NT2/D1 (cell line): ENCODE results near the gene USP7.
"Not testable (repeated sequence)": the region's sequence is repeated elsewhere in the genome, so short reads cannot be mapped to it uniquely, and the experiment has no call there.

Experiments
- DNase-seq: peaks from one replicate; pipeline ENCODE4 v3.0.0-alpha.2; 2011; ENCODE audit warnings: low read depth, low spot score
- H3K27me3 ChIP-seq: 2 replicates; pipeline ENCODE4 v1.6.0; 2011; ENCODE audit warnings: mild to moderate bottlenecking; ENCODE audit not compliant: insufficient read length, insufficient read depth
- H3K36me3 ChIP-seq: 2 replicates; pipeline ENCODE4 v1.6.1; 2011; ENCODE audit warnings: mild to moderate bottlenecking, low read length, mixed read lengths; ENCODE audit not compliant: insufficient read depth, insufficient read length
- H3K4me1 ChIP-seq: 2 replicates; pipeline ENCODE4 v1.5.1; 2011; ENCODE audit not compliant: insufficient read depth, insufficient read length
- H3K4me3 ChIP-seq: 2 replicates; pipeline ENCODE4 v1.5.1; 2011; ENCODE audit warnings: low read depth; ENCODE audit not compliant: insufficient read length
- H3K9ac ChIP-seq: 2 replicates; pipeline ENCODE4 v1.6.0; 2011; ENCODE audit warnings: low read depth; ENCODE audit not compliant: insufficient read length
- H3K9me3 ChIP-seq: 2 replicates; pipeline ENCODE4 v1.5.1; 2011; ENCODE audit warnings: mild to moderate bottlenecking, low read length; ENCODE audit not compliant: insufficient read depth
- SUZ12 ChIP-seq: IDR thresholded peaks from 2 replicates; pipeline ENCODE4 v1.6.1; 2011; ENCODE audit not compliant: insufficient read length, insufficient read depth; ENCODE audit errors: extremely low read depth
- YY1 ChIP-seq: IDR thresholded peaks from 2 replicates; pipeline ENCODE4 v1.6.1; 2011; ENCODE audit not compliant: insufficient read length, insufficient read depth
- ZNF274 ChIP-seq: IDR thresholded peaks from 2 replicates; pipeline ENCODE4 v1.6.1; 2011; ENCODE audit warnings: mild to moderate bottlenecking, low read depth, low read length

Gene USP7

DNA sequence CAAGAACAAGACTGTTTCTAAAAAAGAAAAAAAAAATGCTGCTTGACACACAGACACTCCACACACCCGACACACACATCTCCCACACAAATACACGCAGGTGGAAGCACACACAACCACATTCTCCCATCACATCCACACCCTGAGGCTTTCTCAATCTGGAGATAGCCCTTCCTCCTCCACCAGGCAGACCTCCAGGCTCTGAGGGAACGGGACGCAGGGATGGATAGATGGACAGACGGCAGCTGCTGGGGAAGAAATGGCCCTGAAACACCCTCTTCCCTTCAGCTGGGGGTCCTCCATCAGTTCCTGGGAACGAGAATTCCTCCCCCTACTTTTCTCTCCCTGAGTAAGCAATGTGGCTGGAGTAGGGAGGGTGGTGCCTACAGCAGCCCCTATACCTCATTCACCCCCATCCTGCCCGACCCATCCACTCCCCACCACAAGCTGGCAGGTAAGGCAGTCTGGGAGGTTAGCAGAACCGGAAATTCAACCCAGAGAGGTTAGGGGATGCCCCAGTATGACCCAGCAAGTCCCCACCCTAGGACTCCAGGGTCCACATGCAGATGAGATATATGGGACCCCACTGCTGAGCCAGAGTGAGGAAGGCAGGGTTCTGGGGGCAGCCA, 85.7 kb downstream of the USP7 start:
- H3K9ac ChIP-seq: peak overlapping the region; percentile 15
- no peaks in the 10 kb centered on the region for H3K36me3 ChIP-seq
- no peak for TF ChIP-seq SUZ12
- no peak for TF ChIP-seq ZNF274
- no peak for TF ChIP-seq YY1
- no peak overlapping the region for H3K4me3 ChIP-seq
- no peaks in the 10 kb centered on the region for H3K27me3 ChIP-seq
- H3K4me1 ChIP-seq: peaks cover 5% of the 10 kb centered on the region
- DNase-seq: no peak
- H3K9me3 ChIP-seq: no peaks in the 10 kb centered on the region

DNA sequence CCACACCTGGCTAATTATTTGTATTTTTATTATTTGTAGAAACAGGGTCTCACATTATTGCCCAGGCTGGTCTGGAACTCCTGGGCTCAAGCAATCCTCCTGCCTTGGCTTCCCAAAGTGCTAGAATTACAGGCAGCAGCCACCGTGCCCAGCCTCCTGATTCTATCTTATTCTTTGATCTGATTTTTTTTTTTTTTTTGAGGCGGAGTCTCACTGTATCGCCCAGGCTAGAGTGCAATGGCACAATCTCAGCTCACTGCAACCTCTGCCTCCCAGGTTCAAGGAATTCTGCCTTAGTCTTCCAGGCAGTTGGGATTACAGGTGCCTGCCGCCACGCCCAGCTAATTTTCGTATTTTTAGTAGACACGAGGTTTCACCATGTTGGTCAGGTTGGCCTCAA, 88.4 kb downstream of the USP7 start:
- DNase-seq, H3K36me3 ChIP-seq, H3K27me3 ChIP-seq, H3K9ac ChIP-seq, H3K9me3 ChIP-seq, H3K4me3 ChIP-seq, H3K4me1 ChIP-seq: not testable (repeated sequence)

DNA sequence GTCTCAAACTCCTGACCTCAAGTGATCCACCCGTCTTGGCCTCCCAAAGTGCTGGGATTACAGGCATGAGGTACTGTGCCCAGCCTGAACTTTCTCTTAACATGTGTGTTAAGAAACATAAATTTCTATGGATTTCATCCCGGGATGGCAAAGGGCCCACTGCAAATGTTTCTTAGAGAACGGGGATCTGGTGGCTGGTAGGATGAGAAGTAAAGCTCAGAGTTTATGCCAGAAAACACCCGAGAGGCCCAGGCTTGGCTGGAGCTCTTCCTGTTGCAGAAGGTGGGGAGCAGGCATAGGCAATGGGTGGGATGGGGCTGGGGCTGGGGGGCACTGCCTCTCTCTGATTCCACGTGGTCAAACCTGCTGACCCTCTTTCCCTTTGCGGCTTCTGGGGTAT, 89.3 kb downstream of the USP7 start:
- no peak overlapping the region for H3K4me3 ChIP-seq
- H3K4me1 ChIP-seq: peaks cover 8% of the 10 kb centered on the region
- TF ChIP-seq YY1 (no peak), ZNF274 (no peak), SUZ12 (no peak)
- H3K27me3 ChIP-seq: no peaks in the 10 kb centered on the region
- DNase-seq: no peak
- H3K9ac ChIP-seq: no peak overlapping the region
- H3K9me3 ChIP-seq: no peaks in the 10 kb centered on the region
- H3K36me3 ChIP-seq: no peaks in the 10 kb centered on the region

DNA sequence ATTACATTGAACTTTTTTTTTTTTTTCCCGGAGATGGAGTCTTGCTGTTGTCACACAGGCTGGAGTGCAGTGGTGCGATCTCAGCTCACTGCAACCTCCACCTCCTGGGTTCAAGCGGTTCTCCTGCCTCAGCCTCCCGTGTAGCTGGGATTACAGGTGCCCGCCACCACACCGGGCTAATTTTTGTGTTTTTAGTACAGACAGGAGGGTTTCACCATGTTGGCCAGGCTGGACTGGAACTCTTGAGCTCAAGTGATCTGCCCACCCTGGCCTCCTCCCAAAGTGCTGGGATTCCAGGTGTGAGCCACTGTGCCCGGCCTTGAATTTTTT, 89.9 kb downstream of the USP7 start:
- not testable (repeated sequence) for DNase-seq, H3K4me1 ChIP-seq, H3K9ac ChIP-seq, H3K36me3 ChIP-seq, H3K27me3 ChIP-seq, H3K9me3 ChIP-seq, H3K4me3 ChIP-seq

DNA sequence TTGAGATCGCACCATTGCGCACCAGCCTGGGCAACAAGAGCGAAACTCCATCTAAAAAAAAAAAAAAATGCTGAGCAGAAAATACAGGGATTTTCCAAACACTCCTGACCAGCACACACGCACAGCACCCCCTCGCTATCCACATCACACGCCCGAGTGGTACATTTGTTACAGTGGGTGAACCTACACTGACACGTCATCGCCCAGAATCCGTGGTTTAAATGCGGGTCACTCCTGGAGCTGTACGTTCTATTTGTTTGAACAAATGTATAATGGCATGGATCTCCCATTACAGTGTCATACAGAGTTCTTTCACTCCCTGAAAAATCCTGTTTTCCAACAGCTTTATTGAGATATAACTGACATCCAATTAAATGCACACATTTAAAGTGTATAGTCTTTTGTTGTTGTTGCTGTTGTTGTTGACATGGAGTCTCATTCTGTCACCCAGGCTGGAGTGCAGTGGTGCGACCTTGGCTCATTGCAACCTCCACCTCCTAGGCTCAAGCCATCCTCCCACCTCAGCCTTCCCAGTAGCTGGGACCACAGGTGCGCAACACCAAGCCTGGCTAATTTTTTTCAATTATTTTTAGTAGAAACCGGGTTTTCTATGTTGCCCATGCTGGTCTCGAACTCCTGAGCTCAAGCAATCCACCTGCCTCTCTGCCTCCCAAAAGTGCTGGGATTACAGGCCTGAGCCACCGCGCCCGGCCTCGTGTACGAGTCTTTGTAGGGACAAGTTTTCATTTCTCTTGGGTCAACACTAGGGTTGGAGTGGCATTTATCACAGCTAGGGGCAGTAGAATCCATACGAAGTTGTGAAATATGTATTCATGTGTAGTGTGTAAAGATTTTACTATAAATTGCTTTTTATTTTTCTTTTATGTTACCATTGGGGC, 90.5 kb downstream of the USP7 start:
- Histone ChIP-seq H3K36me3 (no peaks in the 10 kb centered on the region), H3K27me3 (no peaks in the 10 kb centered on the region), H3K9me3 (no peaks in the 10 kb centered on the region), H3K9ac (no peak overlapping the region), H3K4me3 (no peak overlapping the region), H3K4me1 (peaks cover 6% of the 10 kb centered on the region)
- DNase-seq: no peak
- TF ChIP-seq SUZ12 (no peak), YY1 (no peak), ZNF274 (no peak)

DNA sequence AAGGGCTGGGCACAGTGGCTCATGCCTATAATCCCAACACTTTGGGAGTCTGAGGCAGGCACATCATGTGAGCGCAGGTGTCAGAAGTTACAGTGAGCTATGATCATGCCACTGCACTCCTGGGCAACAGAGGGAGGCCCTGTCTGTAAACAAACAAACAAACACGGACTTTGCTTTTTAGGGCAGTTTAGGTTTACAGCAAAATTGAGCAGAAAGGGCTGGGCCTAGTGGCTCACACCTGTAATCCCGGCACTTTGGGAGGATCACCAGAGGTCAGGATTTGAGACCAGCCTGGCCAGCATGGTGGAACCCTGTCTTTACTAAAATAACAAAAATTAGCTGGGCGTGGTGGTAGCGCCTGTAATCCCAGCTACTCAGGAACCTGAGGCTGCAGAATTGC, 91.6 kb downstream of the USP7 start:
- H3K4me1 ChIP-seq: peaks cover 3% of the 10 kb centered on the region
- TF ChIP-seq ZNF274 (no peak), SUZ12 (no peak), YY1 (no peak)

DNA sequence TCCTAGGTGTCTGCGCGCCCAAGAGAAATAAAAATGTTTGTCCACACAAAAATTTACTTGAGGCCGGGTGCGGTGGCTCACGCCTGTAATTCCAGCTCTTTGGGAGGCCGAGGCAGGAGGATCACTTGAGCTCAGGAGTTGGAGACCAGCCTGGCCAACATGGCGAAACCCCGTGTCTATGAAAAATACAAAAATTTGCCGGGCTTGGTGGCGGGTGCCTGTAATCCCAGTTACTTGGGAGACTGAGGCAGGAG, 93.8 kb downstream of the USP7 start:
- H3K27me3 ChIP-seq, H3K36me3 ChIP-seq, H3K9me3 ChIP-seq, H3K4me3 ChIP-seq, DNase-seq: not testable (repeated sequence)
- Histone ChIP-seq H3K4me1 (peaks cover 16% of the 10 kb centered on the region), H3K9ac (peak overlapping the region; percentile 85)

More for the DNA sequence above, 91.6 kb downstream of the USP7 start:
- Histone ChIP-seq H3K9me3 (no peaks in the 10 kb centered on the region), H3K36me3 (no peaks in the 10 kb centered on the region), H3K4me3 (no peak overlapping the region), H3K27me3 (no peaks in the 10 kb centered on the region), H3K9ac (no peak overlapping the region)
- no peak for DNase-seq

DNA sequence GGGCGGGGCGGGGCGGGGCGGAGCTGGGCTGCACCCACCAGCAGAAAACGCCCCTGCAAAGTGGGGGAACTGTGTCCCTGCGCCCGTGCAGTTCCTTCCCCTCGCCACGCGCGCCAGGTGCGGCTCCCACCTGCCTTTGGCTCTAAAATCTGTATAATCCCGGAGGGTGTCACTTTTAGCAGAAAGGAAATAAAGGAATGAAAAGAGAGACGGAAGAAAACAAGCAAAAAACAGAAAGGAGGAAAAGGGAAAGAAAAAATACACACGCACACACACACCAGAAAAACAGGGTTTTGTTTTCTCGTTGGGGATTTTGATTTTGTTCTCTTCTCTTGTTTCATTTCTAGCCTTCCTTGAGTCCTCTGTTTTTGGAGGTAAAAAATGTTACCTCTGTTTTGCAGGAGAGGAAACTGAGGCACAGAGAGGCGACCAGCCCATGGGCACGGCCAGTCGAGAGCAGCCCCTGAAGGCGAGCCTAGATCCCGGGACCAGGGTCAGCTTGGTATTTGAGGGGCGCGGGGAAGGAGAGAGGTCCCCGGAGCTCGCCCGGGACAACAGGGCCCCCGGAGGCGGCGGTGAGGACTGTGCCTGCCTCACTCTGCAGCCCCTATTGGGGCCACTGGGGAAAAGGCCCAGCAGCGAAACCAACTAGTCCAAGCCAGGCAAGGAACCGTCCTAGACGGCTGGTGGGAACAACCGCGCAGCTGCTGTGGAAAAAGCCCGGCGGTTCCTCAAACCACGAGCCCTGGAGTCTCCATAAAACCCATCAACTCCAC, 94.3 kb downstream of the USP7 start:
- H3K4me1 ChIP-seq: peaks cover 21% of the 10 kb centered on the region
- DNase-seq: no peak

More for the DNA sequence above, 94.3 kb downstream of the USP7 start:
- H3K36me3 ChIP-seq: peaks cover 6% of the 10 kb centered on the region
- H3K4me3 ChIP-seq: peak overlapping the region; percentile 27
- H3K9ac ChIP-seq: peak overlapping the region; percentile 85
- no peak for TF ChIP-seq ZNF274
- TF ChIP-seq YY1: no peak
- no peak for TF ChIP-seq SUZ12
- H3K27me3 ChIP-seq: no peaks in the 10 kb centered on the region
- no peaks in the 10 kb centered on the region for H3K9me3 ChIP-seq
